SK-N-SH (cell line): ENCODE results near the gene PDIA6. TPM values are rescaled to one million over a fixed set of nuclear protein-coding genes. Genes with fewer than 3 reads are reported as not detected.
A peak's percentile ranks its signal among the peaks of the same experiment; 100 is the strongest.
"Not testable (repeated sequence)": the region's sequence is repeated elsewhere in the genome, so short reads cannot be mapped to it uniquely, and the experiment has no call there.

Experiments
- CTCF ChIA-PET: fragments of 300-600, 350-600 bp; formaldehyde crosslinking; extraction: SDS; loops from one replicate; lab custom pipeline; 2021; lab: Yijun Ruan, JAX
- POLR2A ChIA-PET: fragments of 350-600 bp; sonication (Branson Sonifier 250); formaldehyde crosslinking; extraction: SDS; loops from one replicate; lab custom pipeline; 2020; ENCODE audit warnings: antibody characterized with exemption, inconsistent platforms; lab: Yijun Ruan, JAX
- DNase-seq: peaks from one replicate; pipeline ENCODE4 v3.0.0; 2012
- H2AFZ ChIP-seq: fragments of 200-600 bp; sonication (generic); 2 replicates; pipeline ENCODE4 v1.8.1; 2016; ENCODE audit warnings: antibody characterized with exemption, mild to moderate bottlenecking, low read depth
- H3F3A ChIP-seq: fragments of 200-600 bp; sonication (generic); replicated peaks from 2 replicates; pipeline ENCODE3; 2016; ENCODE audit warnings: antibody characterized with exemption, mild to moderate bottlenecking; ENCODE audit not compliant: insufficient read depth
- H3K27ac ChIP-seq, 2 experiments: fragments of 200-500 bp in 1 of 2; fragments of 200-600 bp in 1 of 2; sonication (Bioruptor generic) in 1 of 2; sonication (generic), shearing (Covaris generic) in 1 of 2; 2 replicates each; pipeline versions ENCODE4 v1.5.1 to v1.6.1; 2014 to 2016; ENCODE audit warnings: low read depth in 2 of 2, inconsistent platforms in 1 of 2, low read length in 1 of 2, mild to moderate bottlenecking in 1 of 2, mixed read lengths in 1 of 2
- H3K27me3 ChIP-seq: fragments of 200-600 bp; sonication (generic), shearing (Covaris generic); 2 replicates; pipeline ENCODE4 v1.6.1; 2016; ENCODE audit warnings: mixed run types; ENCODE audit not compliant: insufficient read depth
- H3K36me3 ChIP-seq, 2 experiments: fragments of 200-500 bp in 1 of 2; fragments of 200-600 bp in 1 of 2; sonication (Bioruptor generic) in 1 of 2; sonication (generic) in 1 of 2; replicated peaks in 1 of 2; 2 replicates each; pipeline versions ENCODE3 to v1.5.1; 2014 to 2016; ENCODE audit warnings: low read length in 1 of 2, mild to moderate bottlenecking in 1 of 2; ENCODE audit not compliant: insufficient read depth in 2 of 2, control insufficient read depth in 1 of 2
- H3K4me1 ChIP-seq, 2 experiments: fragments of 200-500 bp in 1 of 2; fragments of 200-600 bp in 1 of 2; sonication (Bioruptor generic) in 1 of 2; sonication (generic), shearing (Covaris generic) in 1 of 2; 2 replicates each; pipeline versions ENCODE4 v1.5.1 to v1.6.1; 2014 to 2016; ENCODE audit warnings: low read depth in 1 of 2, low read length in 1 of 2, mixed run types in 1 of 2; ENCODE audit not compliant: insufficient read depth in 2 of 2, control insufficient read depth in 1 of 2
- H3K4me2 ChIP-seq: fragments of 200-600 bp; sonication (generic), shearing (Covaris generic); 2 replicates; pipeline ENCODE4 v1.6.1; 2017; ENCODE audit warnings: mixed run types
- H3K4me3 ChIP-seq, 2 experiments: fragments of 200-500 bp in 1 of 2; fragments of 200-600 bp in 1 of 2; sonication (Bioruptor generic) in 1 of 2; sonication (generic), shearing (Covaris generic) in 1 of 2; 2 replicates each; pipeline versions ENCODE4 v1.5.1 to v1.8.1; 2014 to 2016; ENCODE audit warnings: low read depth in 2 of 2, inconsistent platforms in 1 of 2, low read length in 1 of 2, mild to moderate bottlenecking in 1 of 2, mixed read lengths in 1 of 2, moderate library complexity in 1 of 2
- H3K79me2 ChIP-seq: fragments of 200-600 bp; sonication (generic); 2 replicates; pipeline ENCODE4 v1.8.1; 2017; ENCODE audit warnings: mild to moderate bottlenecking; ENCODE audit not compliant: insufficient read depth
- H3K9ac ChIP-seq: fragments of 200-600 bp; sonication (generic); 2 replicates; pipeline ENCODE4 v1.6.1; 2017; ENCODE audit warnings: mixed run types
- H3K9me2 ChIP-seq: fragments of 200-600 bp; sonication (generic); 2 replicates; pipeline ENCODE4 v1.6.1; 2017; ENCODE audit warnings: mixed run types
- H3K9me3 ChIP-seq: fragments of 200-600 bp; sonication (generic); 2 replicates; pipeline ENCODE4 v1.6.1; 2017; ENCODE audit warnings: mixed run types, mild to moderate bottlenecking, moderate library complexity
- H4K20me1 ChIP-seq: fragments of 200-600 bp; sonication (generic); 2 replicates; pipeline ENCODE4 v1.6.1; 2017; ENCODE audit warnings: mild to moderate bottlenecking, mixed run types; ENCODE audit not compliant: insufficient read depth
- CHD2 ChIP-seq: fragments of 150-350 bp; IDR thresholded peaks from 2 replicates; pipeline ENCODE4 v1.6.1; 2018; ENCODE audit warnings: low read length; ENCODE audit not compliant: partially characterized antibody
- CTCF ChIP-seq: fragments of 200-600 bp; sonication (generic); IDR thresholded peaks from 2 replicates; pipeline ENCODE4 v1.6.1; 2017; ENCODE audit warnings: antibody characterized with exemption, mild to moderate bottlenecking, moderate library complexity
- FOSL2 ChIP-seq: IDR thresholded peaks from 2 replicates; pipeline ENCODE4 v1.4.0; 2012; ENCODE audit warnings: low read depth, mild to moderate bottlenecking, moderate library complexity, borderline replicate concordance
- FOXM1 ChIP-seq: IDR thresholded peaks from 2 replicates; pipeline ENCODE4 v1.4.0; 2012; ENCODE audit warnings: low read depth, mild to moderate bottlenecking
- GATA2 ChIP-seq: sonication (generic); formaldehyde crosslinking; IDR thresholded peaks from 2 replicates; pipeline ENCODE4 v1.5.0; 2020; ENCODE audit warnings: mild to moderate bottlenecking, missing genetic modification reagents
- JUND ChIP-seq: IDR thresholded peaks from 2 replicates; pipeline ENCODE4 v1.4.0; 2012
- MEF2A ChIP-seq: IDR thresholded peaks from 2 replicates; pipeline ENCODE4 v1.4.0; 2012; ENCODE audit warnings: low read depth, borderline replicate concordance
- NFIC ChIP-seq: IDR thresholded peaks from 2 replicates; pipeline ENCODE4 v1.4.0; 2012; ENCODE audit warnings: borderline replicate concordance
- RAD21 ChIP-seq: IDR thresholded peaks from 2 replicates; pipeline ENCODE4 v1.6.1; 2012; ENCODE audit warnings: mild to moderate bottlenecking, low read length
- RCOR1 ChIP-seq: fragments of 150-350 bp; IDR thresholded peaks from 2 replicates; pipeline ENCODE4 v1.6.1; 2017; ENCODE audit warnings: antibody characterized with exemption, low read length
- TEAD4 ChIP-seq: IDR thresholded peaks from 2 replicates; pipeline ENCODE4 v1.4.0; 2012; ENCODE audit warnings: mild to moderate bottlenecking, borderline replicate concordance; ENCODE audit not compliant: insufficient read depth
- WGBS: methylation state at CpG from one replicate; pipeline ENCODE4 v1.1.6; 2017; ENCODE audit warnings: low lambda C conversion rate; 5-methylcytosine and 5-hydroxymethylcytosine counted together
- polyA plus RNA-seq, 3 experiments: library from polyadenylated mRNA; depleted of rRNA; stranded (reverse); fragments of >200 nt; gene quantifications; 2 replicates each; pipeline ENCODE4 v1.2.3, GENCODE V29; 2012
- TF ChIP-seq, protein P1 (sequence below): fragments of 150-350 bp; IDR thresholded peaks from 2 replicates; pipeline ENCODE4 v1.6.1; 2016; ENCODE audit warnings: mild to moderate bottlenecking, low read depth, low read length
- TF ChIP-seq, protein P2 (sequence below): IDR thresholded peaks from 2 replicates; pipeline ENCODE4 v1.6.1; 2012; ENCODE audit warnings: mild to moderate bottlenecking, low read depth, low read length, moderate library complexity

The PDIA6 gene
- polyA plus RNA-seq, 1 of the 3 experiments (the other 2 are of a cell fraction), result 325 TPM

- Histone ChIP-seq H3K36me3 (no peaks in the 10 kb centered on the region), H3F3A (no peaks in the 10 kb centered on the region), H3K4me2 (no peak overlapping the region), H3K27ac (no peak overlapping the region), H3K4me3 (no peak overlapping the region), H3K79me2 (no peaks in the 10 kb centered on the region), H3K9me3 (no peaks in the 10 kb centered on the region), H3K4me1 (peaks cover 0 to 22% of the 10 kb centered on the region in 2 experiments; a peak in 1 of 4 replicates), H4K20me1 (no peaks in the 10 kb centered on the region), H3K9me2 (no peaks in the 10 kb centered on the region), H3K9ac (no peak overlapping the region), H2AFZ (no peak overlapping the region), H3K27me3 (peaks cover 33% of the 10 kb centered on the region; the same call in 1 of the 2 replicates)
- WGBS, result 66% methylated on average over 3 of the region's 3 CpGs
- no peak for DNase-seq
- ChIA-PET CTCF (interaction anchor here (0.9 to 11.4 kb wide), 3 partner anchors 13 to 306 kb away, joined by 3 to 216 read pairs (median 18); no protein-coding TSS in a partner anchor), POLR2A (no interaction called here)
- TF ChIP-seq GATA2 (CRISPR knock-in tag) (no peak), RCOR1 (no peak), JUND (no peak), FOSL2 (no peak), MEF2A (no peak), RAD21 (no peak), NFIC (no peak), CHD2 (no peak), FOXM1 (no peak), TEAD4 (no peak)
- TF ChIP-seq, protein P1, sequence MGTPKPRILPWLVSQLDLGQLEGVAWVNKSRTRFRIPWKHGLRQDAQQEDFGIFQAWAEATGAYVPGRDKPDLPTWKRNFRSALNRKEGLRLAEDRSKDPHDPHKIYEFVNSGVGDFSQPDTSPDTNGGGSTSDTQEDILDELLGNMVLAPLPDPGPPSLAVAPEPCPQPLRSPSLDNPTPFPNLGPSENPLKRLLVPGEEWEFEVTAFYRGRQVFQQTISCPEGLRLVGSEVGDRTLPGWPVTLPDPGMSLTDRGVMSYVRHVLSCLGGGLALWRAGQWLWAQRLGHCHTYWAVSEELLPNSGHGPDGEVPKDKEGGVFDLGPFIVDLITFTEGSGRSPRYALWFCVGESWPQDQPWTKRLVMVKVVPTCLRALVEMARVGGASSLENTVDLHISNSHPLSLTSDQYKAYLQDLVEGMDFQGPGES, result no peak
Observed at GRCh38 chr2:10818984-10819383, 6.4 kb upstream of the PDIA6 start.

DNA sequence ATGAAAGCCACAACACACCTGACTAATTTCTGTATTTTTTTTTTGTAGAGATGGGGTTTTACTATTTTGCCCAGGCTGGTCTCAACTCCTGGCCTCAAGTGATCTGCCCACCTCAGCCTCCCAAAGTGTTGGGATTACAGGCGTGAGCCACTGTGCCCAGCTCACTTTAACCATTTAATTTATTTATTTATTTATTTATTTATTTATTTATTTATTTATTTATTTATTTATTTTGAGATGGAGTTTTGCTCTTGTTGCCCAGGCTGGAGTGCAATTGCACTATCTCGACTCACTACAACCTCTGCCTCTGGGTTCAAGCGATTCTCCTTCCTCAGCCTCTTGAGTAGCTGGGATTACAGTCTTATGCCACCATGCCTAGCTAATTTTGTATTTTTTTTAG lies 5.7 kb upstream of the PDIA6 start:
- CTCF ChIA-PET, result interaction anchor here (1.2 to 11.4 kb wide), 6 partner anchors 14 to 306 kb away, joined by 3 to 216 read pairs (median 6); no protein-coding TSS in a partner anchor
- Histone ChIP-seq H3K4me1 (peaks cover 0 to 22% of the 10 kb centered on the region in 2 experiments; a peak in 1 of 4 replicates), H3K27me3 (peaks cover 27% of the 10 kb centered on the region; the same call in 1 of the 2 replicates)
- H3K9ac ChIP-seq, H3K27ac ChIP-seq, DNase-seq, H3K9me2 ChIP-seq, POLR2A ChIA-PET, H2AFZ ChIP-seq, H3K79me2 ChIP-seq, H3K9me3 ChIP-seq, H3K4me3 ChIP-seq, H3K36me3 ChIP-seq, H4K20me1 ChIP-seq, H3K4me2 ChIP-seq, H3F3A ChIP-seq: not testable (repeated sequence)
- whole genome bisulfite sequencing, result 59% methylated on average over 3 of the region's 3 CpGs

- DNase-seq, result peak; percentile 58
- TF ChIP-seq CTCF, result peak; percentile 71
- TF ChIP-seq, protein P2, sequence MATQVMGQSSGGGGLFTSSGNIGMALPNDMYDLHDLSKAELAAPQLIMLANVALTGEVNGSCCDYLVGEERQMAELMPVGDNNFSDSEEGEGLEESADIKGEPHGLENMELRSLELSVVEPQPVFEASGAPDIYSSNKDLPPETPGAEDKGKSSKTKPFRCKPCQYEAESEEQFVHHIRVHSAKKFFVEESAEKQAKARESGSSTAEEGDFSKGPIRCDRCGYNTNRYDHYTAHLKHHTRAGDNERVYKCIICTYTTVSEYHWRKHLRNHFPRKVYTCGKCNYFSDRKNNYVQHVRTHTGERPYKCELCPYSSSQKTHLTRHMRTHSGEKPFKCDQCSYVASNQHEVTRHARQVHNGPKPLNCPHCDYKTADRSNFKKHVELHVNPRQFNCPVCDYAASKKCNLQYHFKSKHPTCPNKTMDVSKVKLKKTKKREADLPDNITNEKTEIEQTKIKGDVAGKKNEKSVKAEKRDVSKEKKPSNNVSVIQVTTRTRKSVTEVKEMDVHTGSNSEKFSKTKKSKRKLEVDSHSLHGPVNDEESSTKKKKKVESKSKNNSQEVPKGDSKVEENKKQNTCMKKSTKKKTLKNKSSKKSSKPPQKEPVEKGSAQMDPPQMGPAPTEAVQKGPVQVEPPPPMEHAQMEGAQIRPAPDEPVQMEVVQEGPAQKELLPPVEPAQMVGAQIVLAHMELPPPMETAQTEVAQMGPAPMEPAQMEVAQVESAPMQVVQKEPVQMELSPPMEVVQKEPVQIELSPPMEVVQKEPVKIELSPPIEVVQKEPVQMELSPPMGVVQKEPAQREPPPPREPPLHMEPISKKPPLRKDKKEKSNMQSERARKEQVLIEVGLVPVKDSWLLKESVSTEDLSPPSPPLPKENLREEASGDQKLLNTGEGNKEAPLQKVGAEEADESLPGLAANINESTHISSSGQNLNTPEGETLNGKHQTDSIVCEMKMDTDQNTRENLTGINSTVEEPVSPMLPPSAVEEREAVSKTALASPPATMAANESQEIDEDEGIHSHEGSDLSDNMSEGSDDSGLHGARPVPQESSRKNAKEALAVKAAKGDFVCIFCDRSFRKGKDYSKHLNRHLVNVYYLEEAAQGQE, result no peak
- H3K4me1 ChIP-seq, result peaks cover 0 to 25% of the 10 kb centered on the region in 2 experiments; a peak in 1 of 4 replicates
Observed at GRCh38 chr2:10817413-10817812, 4.8 kb upstream of the PDIA6 start.

More at GRCh38 chr2:10817413-10817812, 4.8 kb upstream of the PDIA6 start:
- POLR2A ChIA-PET, result no interaction called here
- Histone ChIP-seq H3K36me3 (no peaks in the 10 kb centered on the region), H3K9me3 (no peaks in the 10 kb centered on the region), H4K20me1 (no peaks in the 10 kb centered on the region), H2AFZ (no peak overlapping the region), H3K27me3 (peaks cover 19% of the 10 kb centered on the region; the same call in 1 of the 2 replicates), H3F3A (no peaks in the 10 kb centered on the region), H3K4me3 (no peak overlapping the region), H3K9me2 (no peaks in the 10 kb centered on the region), H3K79me2 (no peaks in the 10 kb centered on the region), H3K4me2 (no peak overlapping the region), H3K27ac (no peak overlapping the region), H3K9ac (no peak overlapping the region)
- 49% methylated on average over 5 of the region's 5 CpGs for WGBS
- CTCF ChIA-PET, result interaction anchor here (0.6 to 11.4 kb wide), 21 partner anchors 8 to 769 kb away, joined by 3 to 216 read pairs (median 4); a partner anchor contains a TSS
